PC-3 (cell line): ENCODE results near the gene LATS1. TPM values are rescaled to one million over a fixed set of nuclear protein-coding genes. Genes with fewer than 3 reads are reported as not detected.

Experiments
- ATAC-seq: fragments of 200-7000 bp; cut with Tn5 transposase; 2 replicates; pipeline ENCODE4 v1.9.1; 2020; ENCODE audit warnings: mild to moderate bottlenecking, moderate library complexity
- BruUV-seq: library from RNA; stranded (reverse); fragments of 400-500 nt; replicated peaks from 2 replicates; lab custom pipeline; 2021; lab: Mats Ljungman, UMichigan
- CTCF ChIA-PET: fragments of 300-600 bp; sonication (Branson Sonifier 250); formaldehyde crosslinking; loops from one replicate; lab custom pipeline; 2022; ENCODE audit warnings: antibody characterized with exemption; lab: Charles Lee
- POLR2A ChIA-PET: fragments of 300-600 bp; sonication (Branson Sonifier 250); formaldehyde crosslinking; loops from one replicate; lab custom pipeline; 2022; ENCODE audit warnings: antibody characterized with exemption; ENCODE audit not compliant: unreplicated experiment; lab: Charles Lee
- DNase-seq: peaks from one replicate; pipeline ENCODE4 v3.0.0-alpha.2; 2015
- H2AFZ ChIP-seq: fragments of 300-600 bp; sonication (generic); 2 replicates; pipeline ENCODE4 v1.6.0; 2016; ENCODE audit warnings: antibody characterized with exemption, low read length
- H3F3A ChIP-seq: fragments of 300-600 bp; sonication (generic); one replicate; pipeline ENCODE4 v1.6.0; 2017; ENCODE audit warnings: antibody characterized with exemption, low read length, control low read depth, mild to moderate bottlenecking; ENCODE audit not compliant: unreplicated experiment
- H3K27ac ChIP-seq: fragments of 300-600 bp; sonication (generic); 2 replicates; pipeline ENCODE4 v1.5.1; 2016; ENCODE audit warnings: mild to moderate bottlenecking, low read length
- H3K27me3 ChIP-seq: fragments of 300-600 bp; sonication (generic); 2 replicates; pipeline ENCODE4 v1.6.1; 2016; ENCODE audit warnings: low read length, mixed read lengths
- H3K36me3 ChIP-seq: fragments of 300-600 bp; sonication (generic); 2 replicates; pipeline ENCODE4 v1.6.1; 2016; ENCODE audit warnings: low read depth, mixed run types, low read length, mixed read lengths
- H3K4me1 ChIP-seq: fragments of 300-600 bp; sonication (generic); 2 replicates; pipeline ENCODE4 v1.5.1; 2016; ENCODE audit warnings: low read length; ENCODE audit not compliant: insufficient read depth
- H3K4me2 ChIP-seq: fragments of 300-600 bp; sonication (generic); 2 replicates; pipeline ENCODE4 v1.6.0; 2016; ENCODE audit warnings: low read length
- H3K4me3 ChIP-seq: fragments of 300-600 bp; sonication (generic); 2 replicates; pipeline ENCODE4 v1.5.1; 2016; ENCODE audit warnings: mild to moderate bottlenecking, low read length, mixed read lengths
- H3K79me2 ChIP-seq: fragments of 300-600 bp; sonication (generic); 2 replicates; pipeline ENCODE4 v1.6.1; 2017; ENCODE audit warnings: low read length, mixed read lengths
- H3K9ac ChIP-seq: fragments of 300-600 bp; sonication (generic); 2 replicates; pipeline ENCODE4 v1.6.0; 2016; ENCODE audit warnings: mild to moderate bottlenecking, low read length
- H3K9me2 ChIP-seq: fragments of 300-600 bp; sonication (generic); replicated peaks from 2 replicates; pipeline ENCODE4 v1.6.1; 2016; ENCODE audit warnings: mixed run types, low read length, mixed read lengths
- H3K9me3 ChIP-seq: fragments of 300-600 bp; sonication (generic); 2 replicates; pipeline ENCODE4 v1.6.1; 2016; ENCODE audit warnings: low read length, mixed read lengths
- H4K20me1 ChIP-seq: fragments of 300-600 bp; sonication (generic); 2 replicates; pipeline ENCODE4 v1.6.1; 2016; ENCODE audit warnings: low read length, mixed read lengths
- CTCF ChIP-seq: fragments of 300-600 bp; sonication (generic); conservative IDR thresholded peaks from 2 replicates; pipeline ENCODE4 v1.5.1; 2017; ENCODE audit warnings: antibody characterized with exemption, low read depth, mild to moderate bottlenecking, low read length
- EZH2 ChIP-seq: fragments of 300-600 bp; sonication (generic); IDR thresholded peaks from one replicate; pipeline ENCODE4 v1.6.1; 2017; ENCODE audit warnings: antibody characterized with exemption, mild to moderate bottlenecking, low read length; ENCODE audit not compliant: unreplicated experiment
- EZH2phosphoT487 ChIP-seq: fragments of 300-600 bp; sonication (generic); IDR thresholded peaks from 2 replicates; pipeline ENCODE4 v1.6.1; 2018; ENCODE audit warnings: mild to moderate bottlenecking, antibody characterized with exemption, low read length, borderline replicate concordance
- intact Hi-C: fragments of 100-400 bp; cut with micrococcal nuclease; formaldehyde crosslinking; loops from 2 replicates; pipeline ENCODE4 v1.9.0; 2023
- total RNA-seq: library from RNA; depleted of rRNA; stranded (reverse); fragments of >200 nt; gene quantifications from 2 replicates; pipeline ENCODE4 v1.2.3, GENCODE V29; 2014

Gene LATS1
- total RNA-seq, 1 experiment from 2014 or later = 9.7 TPM

- CTCF ChIA-PET = no interaction called here
- no peaks in the 10 kb centered on the region for H3K4me1 ChIP-seq
- H3K4me2 ChIP-seq = no peak overlapping the region
- no peak overlapping the region for H3K9ac ChIP-seq
- POLR2A ChIA-PET = no interaction called here
- DNase-seq (no peak), ATAC-seq (no peak)
- H3K79me2 ChIP-seq = peaks cover 54% of the 10 kb centered on the region
- H2AFZ ChIP-seq = no peak overlapping the region
- intact Hi-C loops = no loop called here
- BruUV-seq = no TSS peak
- H3K27ac ChIP-seq = no peak overlapping the region
- H3K9me3 ChIP-seq = no peaks in the 10 kb centered on the region
- H3K9me2 ChIP-seq = no peaks in the 10 kb centered on the region
- no peaks in the 10 kb centered on the region for H4K20me1 ChIP-seq
- no peaks in the 10 kb centered on the region for H3F3A ChIP-seq
- no peak overlapping the region for H3K4me3 ChIP-seq
- no peak for TF ChIP-seq CTCF
- no peak for TF ChIP-seq EZH2phosphoT487
- no peak for TF ChIP-seq EZH2
- no peaks in the 10 kb centered on the region for H3K27me3 ChIP-seq
- peaks cover 5% of the 10 kb centered on the region; the same call in 1 of the 2 replicates for H3K36me3 ChIP-seq
These were observed 19.7 kb downstream of the LATS1 start for GRCh38 chr6:149698175-149698574.

DNA sequence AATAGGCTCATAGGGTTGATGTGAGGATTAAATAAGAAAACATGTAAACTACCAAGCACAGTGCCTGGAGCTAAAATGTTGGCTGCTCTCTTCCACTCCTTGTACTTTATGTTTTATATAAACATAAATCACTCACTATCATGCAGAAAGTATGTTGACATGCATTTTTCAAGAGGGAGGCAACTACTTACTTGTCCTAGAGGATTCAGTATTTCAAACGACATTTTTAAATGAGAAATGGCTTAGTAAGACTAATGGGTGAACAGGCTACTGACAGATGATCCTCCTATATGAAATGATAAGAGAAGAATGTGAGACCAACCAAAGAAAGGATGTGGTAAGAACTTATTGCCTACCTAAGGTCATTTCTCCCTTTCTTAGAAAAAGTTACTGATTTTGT, 21.0 kb downstream of the LATS1 start:
- Histone ChIP-seq H3K9ac (no peak overlapping the region), H3K4me3 (no peak overlapping the region), H3K36me3 (peaks cover 5% of the 10 kb centered on the region; the same call in 1 of the 2 replicates), H3K9me3 (no peaks in the 10 kb centered on the region), H3K79me2 (peaks cover 45% of the 10 kb centered on the region), H2AFZ (no peak overlapping the region), H3K27me3 (no peaks in the 10 kb centered on the region), H3K27ac (no peak overlapping the region), H3F3A (no peaks in the 10 kb centered on the region), H3K9me2 (no peaks in the 10 kb centered on the region), H3K4me2 (no peak overlapping the region), H4K20me1 (no peaks in the 10 kb centered on the region), H3K4me1 (no peaks in the 10 kb centered on the region)
- no TSS peak for BruUV-seq
- ATAC-seq (peak; percentile 64), DNase-seq (peak; percentile 36)
- TF ChIP-seq EZH2phosphoT487 (no peak), EZH2 (no peak), CTCF (no peak)
- ChIA-PET CTCF (no interaction called here), POLR2A (no interaction called here)
- intact Hi-C loops = no loop called here

DNA sequence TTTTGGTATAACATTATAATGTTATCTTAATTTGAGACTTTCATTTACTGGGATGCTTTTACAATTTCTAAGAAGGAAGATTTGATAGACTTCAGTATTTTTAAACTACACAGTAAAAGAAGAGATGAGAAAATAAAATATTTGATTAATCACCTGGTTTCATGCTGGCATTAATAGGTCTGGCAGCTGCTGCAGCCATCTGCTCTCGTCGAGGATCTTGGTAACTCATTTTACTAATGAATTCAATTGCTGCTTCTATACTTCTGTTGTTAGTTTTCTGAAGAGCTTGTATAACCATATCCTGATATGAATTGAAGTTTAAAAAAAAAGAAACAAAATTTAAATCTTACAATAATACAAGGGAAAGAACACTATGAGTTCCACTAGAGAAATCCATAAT, 23.0 kb downstream of the LATS1 start:
- no peaks in the 10 kb centered on the region for H4K20me1 ChIP-seq
- intact Hi-C loops = no loop called here
- no peak overlapping the region for H3K27ac ChIP-seq
- H3K4me1 ChIP-seq = no peaks in the 10 kb centered on the region
- H3K36me3 ChIP-seq = peaks cover 5% of the 10 kb centered on the region; the same call in 1 of the 2 replicates
- peaks cover 34% of the 10 kb centered on the region for H3K79me2 ChIP-seq
- no peak overlapping the region for H3K4me2 ChIP-seq
- POLR2A ChIA-PET = no interaction called here
- no peaks in the 10 kb centered on the region for H3K9me2 ChIP-seq
- no peaks in the 10 kb centered on the region for H3F3A ChIP-seq
- H3K9ac ChIP-seq = no peak overlapping the region
- no peak overlapping the region for H3K4me3 ChIP-seq
- DNase-seq (no peak), ATAC-seq (no peak)
- BruUV-seq = no TSS peak
- H3K9me3 ChIP-seq = no peaks in the 10 kb centered on the region
- no peak for TF ChIP-seq EZH2phosphoT487
- TF ChIP-seq CTCF = no peak
- no peak for TF ChIP-seq EZH2
- H3K27me3 ChIP-seq = no peaks in the 10 kb centered on the region
- no peak overlapping the region for H2AFZ ChIP-seq
- CTCF ChIA-PET = no interaction called here
